ENCODE measurements around the gene FILIP1. TPM values are rescaled to one million over a fixed set of nuclear protein-coding genes. Genes with fewer than 3 reads are reported as not detected.

FILIP1 gene
- total RNA-seq, 2 donors from 2014 or later, result 78.2 to 117 TPM

GRCh38 chr6:75397171-75397570 is 96.4 kb downstream of the FILIP1 start:
- no peak for TF ChIP-seq CTCF (IDR thresholded peaks at IDR 0.05)
- Histone ChIP-seq H3K9me3 (no peaks in the 10 kb centered on the region), H3K4me3 (no peak overlapping the region), H3K4me1 (peaks cover 0 to 36% of the 10 kb centered on the region in 2 donors), H3K27me3 (no peaks in the 10 kb centered on the region), H3K36me3 (no peaks in the 10 kb centered on the region), H3K27ac (no peak overlapping the region)
- no peak for DNase-seq (ENCODE audit: low spot score)

- peaks cover 0 to 27% of the 10 kb centered on the region in 2 donors for H3K4me1 ChIP-seq
- H3K27ac ChIP-seq, result peak overlapping the region in 1 of 2 donors; percentile 33
Measured at GRCh38 chr6:75396005-75396800, 97.4 kb downstream of the FILIP1 start.

GRCh38 chr6:75393806-75394205 is 99.8 kb downstream of the FILIP1 start:
- H3K36me3 ChIP-seq, result no peaks in the 10 kb centered on the region
- H3K27me3 ChIP-seq, result no peaks in the 10 kb centered on the region
- H3K4me1 ChIP-seq, result peaks cover 0 to 15% of the 10 kb centered on the region in 2 donors
- TF ChIP-seq CTCF (IDR thresholded peaks at IDR 0.05), result no peak
- H3K4me3 ChIP-seq, result no peak overlapping the region
- H3K9me3 ChIP-seq, result no peaks in the 10 kb centered on the region
- DNase-seq (ENCODE audit: low spot score), result no peak
- no peak overlapping the region for H3K27ac ChIP-seq

More at GRCh38 chr6:75396005-75396800, 97.4 kb downstream of the FILIP1 start:
- Histone ChIP-seq H3K27me3 (no peaks in the 10 kb centered on the region), H3K9me3 (no peaks in the 10 kb centered on the region), H3K36me3 (no peaks in the 10 kb centered on the region), H3K4me3 (no peak overlapping the region)
- TF ChIP-seq CTCF (IDR thresholded peaks at IDR 0.05), result no peak
- no peak for DNase-seq (ENCODE audit: low spot score)

GRCh38 chr6:75391276-75391675 is 102.3 kb downstream of the FILIP1 start:
- H3K27ac ChIP-seq, result no peak overlapping the region
- no peak for TF ChIP-seq CTCF (IDR thresholded peaks at IDR 0.05)
- no peaks in the 10 kb centered on the region for H3K9me3 ChIP-seq
- H3K27me3 ChIP-seq, result no peaks in the 10 kb centered on the region
- peaks cover 0 to 4% of the 10 kb centered on the region in 2 donors for H3K4me1 ChIP-seq
- DNase-seq (ENCODE audit: low spot score), result no peak
- no peak overlapping the region for H3K4me3 ChIP-seq
- no peaks in the 10 kb centered on the region for H3K36me3 ChIP-seq

- Histone ChIP-seq H3K4me1 (peaks cover 0 to 19% of the 10 kb centered on the region in 2 donors), H3K27me3 (no peaks in the 10 kb centered on the region), H3K9me3 (no peaks in the 10 kb centered on the region), H3K4me3 (no peak overlapping the region), H3K36me3 (no peaks in the 10 kb centered on the region), H3K27ac (no peak overlapping the region)
- no peak for TF ChIP-seq CTCF (IDR thresholded peaks at IDR 0.05)
- no peak for DNase-seq (ENCODE audit: low spot score)
Measured at GRCh38 chr6:75386050-75386770, 107.4 kb downstream of the FILIP1 start.
